ENCODE results near the gene MEGF8. TPM values are rescaled to one million over a fixed set of nuclear protein-coding genes. Genes with fewer than 3 reads are reported as not detected.

Gene MEGF8
- total and polyA plus RNA-seq, 2 of the 13 experiments (the other 11 are each of a cell fraction or from before 2014, with no cell fraction given), result 4.0 to 8.8 TPM

- TF ChIP-seq WIZ (CRISPR knock-in tag; IDR thresholded peaks at IDR 0.05), result 0 out of 2 replicates have a peak, but pooled peaks have one; percentile 29
- peak; percentile 43; the same call in 1 of the 2 replicates for TF ChIP-seq ZNF709 (CRISPR knock-in tag; IDR thresholded peaks at IDR 0.05)
- TF ChIP-seq FOXK1 (CRISPR knock-in tag; IDR thresholded peaks at IDR 0.05; ENCODE audit: borderline replicate concordance, low read depth), result peak; percentile 33; the same call in 1 of the 2 replicates
- peak; percentile 23; the same call in 1 of the 2 replicates for TF ChIP-seq RXRB (CRISPR knock-in tag; IDR thresholded peaks at IDR 0.05; ENCODE audit: borderline replicate concordance)
- TF ChIP-seq ELK4 (CRISPR knock-in tag; IDR thresholded peaks at IDR 0.05; ENCODE audit: borderline replicate concordance), result peak; percentile 37; the same call in 1 of the 2 replicates
- TF ChIP-seq U2AF1 (optimal IDR thresholded peaks at IDR 0.05; ENCODE audit: low read depth, low read length), result peak; percentile 87
- 0 out of 2 replicates have a peak, but pooled peaks have one; percentile 37 for TF ChIP-seq IRF9 (CRISPR knock-in tag; IDR thresholded peaks at IDR 0.05; ENCODE audit: borderline replicate concordance)
- TF ChIP-seq BRF2 (CRISPR knock-in tag; IDR thresholded peaks at IDR 0.05), result no peak; the same call in 1 of the 2 replicates
- TF ChIP-seq CSRNP1 (CRISPR knock-in tag; IDR thresholded peaks at IDR 0.05), result peak; percentile 77; the same call in 1 of the 2 replicates
- TF ChIP-seq RFX1 (IDR thresholded peaks at IDR 0.05), result no peak
- TF ChIP-seq PCBP2 (optimal IDR thresholded peaks at IDR 0.05; ENCODE audit: low read depth, low read length, poor library complexity, severe bottlenecking), result no peak
- TF ChIP-seq ATF4 (CRISPR knock-in tag; IDR thresholded peaks at IDR 0.05), result no peak
- TF ChIP-seq SPEN (CRISPR knock-in tag; IDR thresholded peaks at IDR 0.05; ENCODE audit: low read depth), result peak; percentile 89
- TF ChIP-seq MAX (IDR thresholded peaks at IDR 0.05), result peak; percentile 62; the same call in 1 of the 2 replicates
- TF ChIP-seq SMC3 (IDR thresholded peaks at IDR 0.05; ENCODE audit: low read length), result peak; percentile 82
- TF ChIP-seq SP4 (CRISPR knock-in tag; IDR thresholded peaks at IDR 0.05), result peak; percentile 76
- peak; percentile 82; the same call in 1 of the 2 replicates for TF ChIP-seq DZIP1 (CRISPR knock-in tag; IDR thresholded peaks at IDR 0.05)
- peak; percentile 63; the same call in 1 of the 2 replicates for TF ChIP-seq SNAPC2 (CRISPR knock-in tag; IDR thresholded peaks at IDR 0.05)
- no peak for TF ChIP-seq TOPORS (CRISPR knock-in tag; IDR thresholded peaks at IDR 0.05)
Measured at GRCh38 chr19:42325308-42325895, at the start of gene MEGF8 (continued).
